ENCODE results near the gene DRC3.

DNA sequence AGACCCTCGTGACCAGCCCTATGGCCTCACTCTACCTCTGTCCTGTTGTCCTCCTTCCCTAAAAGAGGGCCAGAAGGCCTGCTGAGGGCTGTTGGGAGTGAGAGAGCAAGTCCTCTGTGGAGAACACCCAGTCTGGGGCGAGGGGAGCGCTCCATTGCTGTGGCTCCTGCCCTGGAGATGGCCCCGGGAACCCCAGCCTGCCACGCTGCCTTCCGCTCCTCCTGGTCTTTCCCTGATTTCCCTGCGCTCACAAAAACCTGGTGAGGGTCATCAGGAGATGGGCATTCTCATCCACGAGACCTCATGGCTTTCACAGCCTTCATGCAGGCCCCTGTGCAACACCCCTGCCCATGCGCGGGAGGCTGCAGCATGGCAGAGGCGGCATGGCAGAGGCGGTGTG is 21.2 kb downstream of the DRC3 start:
- TF ChIP-seq ZNF217 (IDR thresholded peaks at IDR 0.05) (no peak), EP300 (IDR thresholded peaks at IDR 0.05; ENCODE audit: borderline replicate concordance in 1 of 2, control insufficient read depth in 1 of 2, low read depth in 2 of 2, low read length in 2 of 2) (no peak), SIN3A (IDR thresholded peaks at IDR 0.05; ENCODE audit: low read depth, low read length) (no peak), TCF7 (IDR thresholded peaks at IDR 0.05; ENCODE audit: borderline replicate concordance) (no peak), CTCF (IDR thresholded peaks at IDR 0.05 in 2 of 3, conservative IDR thresholded peaks at IDR 0.05 in 1 of 3; ENCODE audit: control insufficient read depth in 2 of 3, extremely low read depth in 1 of 3, insufficient read depth in 1 of 3, low read depth in 3 of 3, low read length in 3 of 3) (no peak), MEF2A (IDR thresholded peaks at IDR 0.05; ENCODE audit: insufficient read depth, low read depth, low read length) (no peak), MAX (IDR thresholded peaks at IDR 0.05; ENCODE audit: low read depth, low read length) (no peak), CBX5 (IDR thresholded peaks at IDR 0.05; ENCODE audit: low read depth) (no peak), TCF12 (IDR thresholded peaks at IDR 0.05; ENCODE audit: low read depth, low read length) (no peak), RELA (IDR thresholded peaks at IDR 0.05; ENCODE audit: borderline replicate concordance, partially characterized antibody) (no peak), EZH2 (IDR thresholded peaks at IDR 0.05; ENCODE audit: borderline replicate concordance, control insufficient read depth, low read depth, low read length) (no peak)
- TF ChIP-seq, protein P1, sequence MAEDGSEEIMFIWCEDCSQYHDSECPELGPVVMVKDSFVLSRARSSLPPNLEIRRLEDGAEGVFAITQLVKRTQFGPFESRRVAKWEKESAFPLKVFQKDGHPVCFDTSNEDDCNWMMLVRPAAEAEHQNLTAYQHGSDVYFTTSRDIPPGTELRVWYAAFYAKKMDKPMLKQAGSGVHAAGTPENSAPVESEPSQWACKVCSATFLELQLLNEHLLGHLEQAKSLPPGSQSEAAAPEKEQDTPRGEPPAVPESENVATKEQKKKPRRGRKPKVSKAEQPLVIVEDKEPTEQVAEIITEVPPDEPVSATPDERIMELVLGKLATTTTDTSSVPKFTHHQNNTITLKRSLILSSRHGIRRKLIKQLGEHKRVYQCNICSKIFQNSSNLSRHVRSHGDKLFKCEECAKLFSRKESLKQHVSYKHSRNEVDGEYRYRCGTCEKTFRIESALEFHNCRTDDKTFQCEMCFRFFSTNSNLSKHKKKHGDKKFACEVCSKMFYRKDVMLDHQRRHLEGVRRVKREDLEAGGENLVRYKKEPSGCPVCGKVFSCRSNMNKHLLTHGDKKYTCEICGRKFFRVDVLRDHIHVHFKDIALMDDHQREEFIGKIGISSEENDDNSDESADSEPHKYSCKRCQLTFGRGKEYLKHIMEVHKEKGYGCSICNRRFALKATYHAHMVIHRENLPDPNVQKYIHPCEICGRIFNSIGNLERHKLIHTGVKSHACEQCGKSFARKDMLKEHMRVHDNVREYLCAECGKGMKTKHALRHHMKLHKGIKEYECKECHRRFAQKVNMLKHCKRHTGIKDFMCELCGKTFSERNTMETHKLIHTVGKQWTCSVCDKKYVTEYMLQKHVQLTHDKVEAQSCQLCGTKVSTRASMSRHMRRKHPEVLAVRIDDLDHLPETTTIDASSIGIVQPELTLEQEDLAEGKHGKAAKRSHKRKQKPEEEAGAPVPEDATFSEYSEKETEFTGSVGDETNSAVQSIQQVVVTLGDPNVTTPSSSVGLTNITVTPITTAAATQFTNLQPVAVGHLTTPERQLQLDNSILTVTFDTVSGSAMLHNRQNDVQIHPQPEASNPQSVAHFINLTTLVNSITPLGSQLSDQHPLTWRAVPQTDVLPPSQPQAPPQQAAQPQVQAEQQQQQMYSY (CRISPR knock-in tag; IDR thresholded peaks at IDR 0.05) = no peak
- TF ChIP-seq, protein P2, sequence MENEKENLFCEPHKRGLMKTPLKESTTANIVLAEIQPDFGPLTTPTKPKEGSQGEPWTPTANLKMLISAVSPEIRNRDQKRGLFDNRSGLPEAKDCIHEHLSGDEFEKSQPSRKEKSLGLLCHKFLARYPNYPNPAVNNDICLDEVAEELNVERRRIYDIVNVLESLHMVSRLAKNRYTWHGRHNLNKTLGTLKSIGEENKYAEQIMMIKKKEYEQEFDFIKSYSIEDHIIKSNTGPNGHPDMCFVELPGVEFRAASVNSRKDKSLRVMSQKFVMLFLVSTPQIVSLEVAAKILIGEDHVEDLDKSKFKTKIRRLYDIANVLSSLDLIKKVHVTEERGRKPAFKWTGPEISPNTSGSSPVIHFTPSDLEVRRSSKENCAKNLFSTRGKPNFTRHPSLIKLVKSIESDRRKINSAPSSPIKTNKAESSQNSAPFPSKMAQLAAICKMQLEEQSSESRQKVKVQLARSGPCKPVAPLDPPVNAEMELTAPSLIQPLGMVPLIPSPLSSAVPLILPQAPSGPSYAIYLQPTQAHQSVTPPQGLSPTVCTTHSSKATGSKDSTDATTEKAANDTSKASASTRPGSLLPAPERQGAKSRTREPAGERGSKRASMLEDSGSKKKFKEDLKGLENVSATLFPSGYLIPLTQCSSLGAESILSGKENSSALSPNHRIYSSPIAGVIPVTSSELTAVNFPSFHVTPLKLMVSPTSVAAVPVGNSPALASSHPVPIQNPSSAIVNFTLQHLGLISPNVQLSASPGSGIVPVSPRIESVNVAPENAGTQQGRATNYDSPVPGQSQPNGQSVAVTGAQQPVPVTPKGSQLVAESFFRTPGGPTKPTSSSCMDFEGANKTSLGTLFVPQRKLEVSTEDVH (IDR thresholded peaks at IDR 0.05; ENCODE audit: low read depth, partially characterized antibody) = no peak
